ENCODE results near the gene MTMR8. TPM values are rescaled to one million over a fixed set of nuclear protein-coding genes. Genes with fewer than 3 reads are reported as not detected.

Gene MTMR8
- total RNA-seq, 1 donor from 2014 or later: 1.7 TPM

DNA sequence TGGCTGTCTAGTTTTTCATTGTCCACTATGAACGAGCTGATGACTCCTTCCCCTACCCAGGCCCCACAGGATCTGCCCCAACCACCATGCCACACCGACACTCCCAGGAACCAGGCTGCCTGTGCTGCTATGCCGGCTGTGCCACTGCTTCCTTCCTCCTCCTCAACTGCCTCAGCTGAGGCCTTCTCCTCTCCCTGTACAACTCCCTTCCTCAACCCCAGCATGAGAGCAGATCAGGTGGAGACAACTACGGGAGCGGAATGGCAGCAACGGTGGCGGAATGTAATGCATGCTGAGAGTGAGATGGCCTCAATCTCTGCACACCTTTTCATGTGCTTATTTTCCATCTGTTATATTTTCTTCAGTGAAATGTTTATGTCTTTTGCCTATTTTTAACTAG, 88.5 kb downstream of the MTMR8 start:
- no peak for DNase-seq

DNA sequence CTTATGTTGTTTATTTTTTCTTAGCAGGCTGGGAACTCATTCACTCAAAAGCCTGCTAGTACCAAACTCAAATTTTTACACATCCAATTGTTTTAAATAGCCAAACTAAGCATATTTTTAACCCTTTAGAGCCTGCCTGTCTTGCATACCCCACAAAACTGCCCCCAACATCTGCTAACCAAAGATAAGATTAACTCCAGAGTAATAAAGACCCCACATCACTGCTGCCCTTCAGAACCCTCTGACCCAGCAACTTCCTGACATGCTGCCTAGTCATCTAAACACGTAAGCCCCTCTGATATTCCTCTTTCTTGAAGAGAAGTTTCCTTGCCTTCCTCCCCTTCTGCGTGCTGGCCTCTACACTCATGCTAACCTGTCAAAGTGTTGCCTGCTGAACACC, 104.1 kb downstream of the MTMR8 start:
- DNase-seq: no peak

DNA sequence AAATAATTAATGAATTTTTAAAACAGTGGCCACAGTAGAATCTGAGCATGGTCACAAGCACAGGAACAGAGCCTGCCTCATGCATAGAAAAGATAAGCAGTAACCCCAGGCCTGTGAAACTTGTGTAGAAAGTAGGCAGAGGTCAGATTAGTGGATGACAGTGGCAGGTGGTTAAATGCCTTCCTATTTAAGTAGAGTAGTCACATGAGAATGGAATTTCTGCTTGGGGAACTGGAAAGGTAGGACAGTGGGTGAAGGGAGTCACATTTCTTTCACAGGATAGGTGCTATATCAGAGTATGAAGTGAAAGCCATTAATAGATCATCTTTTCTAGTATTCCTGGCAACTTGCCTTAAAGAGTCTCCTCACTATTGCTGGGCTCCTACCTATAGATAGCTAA, 130.0 kb downstream of the MTMR8 start:
- no peak for DNase-seq

DNA sequence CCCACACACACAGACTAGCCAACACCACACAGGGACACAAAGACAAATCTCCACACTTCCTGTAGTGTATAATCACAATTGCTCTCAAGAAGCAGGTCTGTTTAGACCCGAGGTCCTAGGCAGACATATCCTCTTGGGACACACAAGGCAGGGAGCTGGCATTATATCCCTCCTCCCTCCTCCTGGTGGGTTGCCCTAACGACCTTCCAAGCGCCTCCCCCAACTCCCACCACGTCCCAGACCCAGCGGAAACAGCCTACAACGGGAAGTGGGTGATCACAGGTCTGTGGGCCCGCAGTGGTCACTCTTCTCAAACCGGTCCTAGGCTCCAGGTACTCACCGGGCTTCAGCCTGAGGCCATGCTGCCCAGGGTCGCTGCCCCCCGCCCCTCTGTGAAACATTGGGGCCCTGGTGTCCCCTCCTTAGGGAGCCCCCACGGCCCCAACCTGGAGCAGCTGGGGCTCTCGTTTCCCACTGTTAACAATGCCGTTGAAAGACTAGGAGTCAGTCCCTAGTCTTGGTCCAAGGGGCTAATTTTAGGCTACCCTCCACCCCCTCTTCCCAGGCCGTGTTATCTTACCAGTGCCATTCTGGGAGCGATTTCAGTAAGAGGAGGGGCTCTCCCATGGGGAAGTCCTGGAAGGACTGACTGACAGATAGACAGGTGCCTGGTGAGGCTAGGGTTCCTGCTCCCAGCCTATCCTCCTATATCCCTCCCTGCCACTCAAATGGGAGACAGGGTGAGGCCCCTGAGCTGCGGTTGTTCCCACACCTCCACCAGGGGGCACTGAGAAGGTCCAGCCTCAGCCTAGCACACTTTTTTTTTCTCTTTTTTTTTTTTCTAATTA, 164.9 kb downstream of the MTMR8 start, which contains the start of gene ASB12:
Gene ASB12, minus strand, starts transcription at position 485 of the 848 bp plus-strand sequence. CDS start 4,957 bp downstream, outside the sequence.
- DNase-seq: no peak

DNA sequence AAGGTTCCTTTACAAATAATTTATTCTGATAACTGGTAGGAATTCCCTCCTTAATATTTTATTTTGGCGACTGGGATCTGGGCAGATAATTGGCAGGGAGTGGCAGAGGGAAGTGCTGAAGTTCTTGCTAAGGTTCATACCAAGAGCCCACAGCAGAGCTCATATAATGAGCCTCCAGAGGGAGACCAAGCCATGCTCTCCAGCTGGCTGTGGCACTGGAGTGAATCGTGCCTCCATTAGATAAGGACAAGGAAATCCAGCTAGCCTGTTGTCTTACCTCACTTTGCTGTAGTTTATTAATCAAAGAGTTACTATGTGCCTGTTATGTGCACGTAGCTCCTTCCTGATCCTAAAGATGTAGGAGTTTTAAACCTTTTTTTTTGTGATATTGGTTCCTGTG, 166.1 kb downstream of the MTMR8 start:
- DNase-seq: no peak

Other genes with a start within 250 kb of the MTMR8 start
- gene AMER1, start 189.7 kb downstream of the MTMR8 start, total RNA-seq: 4.7 TPM
- gene ASB12, start 164.8 kb downstream of the MTMR8 start, total RNA-seq: 2.6 TPM

Data from skin of body (tissue), 2 donors.